ENCODE data around the gene ALDOA.
A peak's percentile ranks its signal among the peaks of the same experiment; 100 is the strongest.

Gene ALDOA

DNA sequence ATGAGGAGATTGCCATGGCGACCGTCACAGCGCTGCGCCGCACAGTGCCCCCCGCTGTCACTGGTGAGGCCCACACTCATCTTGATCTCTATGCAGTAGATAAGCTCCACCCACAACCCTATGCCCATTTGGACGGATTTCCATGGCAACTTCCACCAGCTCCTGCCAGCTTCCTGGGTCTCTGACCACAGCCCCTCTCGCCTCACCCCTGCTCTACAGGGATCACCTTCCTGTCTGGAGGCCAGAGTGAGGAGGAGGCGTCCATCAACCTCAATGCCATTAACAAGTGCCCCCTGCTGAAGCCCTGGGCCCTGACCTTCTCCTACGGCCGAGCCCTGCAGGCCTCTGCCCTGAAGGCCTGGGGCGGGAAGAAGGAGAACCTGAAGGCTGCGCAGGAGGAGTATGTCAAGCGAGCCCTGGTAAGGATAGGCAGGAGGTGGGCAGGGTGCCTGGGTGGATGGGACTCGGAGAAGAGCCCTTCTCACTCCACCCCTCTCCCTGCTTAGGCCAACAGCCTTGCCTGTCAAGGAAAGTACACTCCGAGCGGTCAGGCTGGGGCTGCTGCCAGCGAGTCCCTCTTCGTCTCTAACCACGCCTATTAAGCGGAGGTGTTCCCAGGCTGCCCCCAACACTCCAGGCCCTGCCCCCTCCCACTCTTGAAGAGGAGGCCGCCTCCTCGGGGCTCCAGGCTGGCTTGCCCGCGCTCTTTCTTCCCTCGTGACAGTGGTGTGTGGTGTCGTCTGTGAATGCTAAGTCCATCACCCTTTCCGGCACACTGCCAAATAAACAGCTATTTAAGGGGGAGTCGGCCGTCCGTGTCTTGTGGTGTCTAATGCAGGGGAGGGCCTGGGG is 4.3 kb downstream of the ALDOA start:
- no peak for DNase-seq (ENCODE audit: low read depth)

GRCh38 chr16:30070490-30070889 is 4.9 kb downstream of the ALDOA start:
- no peak for DNase-seq (ENCODE audit: low read depth)

- DNase-seq (ENCODE audit: low read depth), result peak; percentile 79
Observed at GRCh38 chr16:30075503-30076275, 10.1 kb downstream of the ALDOA start, which contains the start of gene PPP4C. TSS of gene PPP4C (plus strand) at chr16:30075994. CDS start at chr16:30076378, 384 bp downstream.

GRCh38 chr16:30076276-30076791 is 10.8 kb downstream of the ALDOA start:
- DNase-seq (ENCODE audit: low read depth), result no peak

DNA sequence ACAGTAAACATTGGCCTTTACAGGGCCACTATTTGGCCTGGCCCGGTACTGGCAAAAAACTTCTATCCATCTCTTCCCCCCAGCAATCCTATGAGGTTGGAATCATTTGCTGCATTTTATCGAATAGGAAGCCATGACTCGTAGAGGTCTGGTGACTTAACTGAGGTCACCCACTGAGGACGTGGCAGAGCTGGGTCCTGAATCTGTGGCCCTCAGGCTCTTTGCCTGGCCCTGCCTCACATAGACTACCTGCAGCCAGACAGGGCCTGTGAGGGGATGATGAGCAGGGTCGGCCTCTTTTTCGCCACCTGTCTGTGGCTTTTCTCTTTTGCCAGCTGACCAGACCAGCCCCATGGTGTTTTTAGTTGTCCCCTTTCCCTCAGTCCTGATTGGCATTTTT is 12.1 kb downstream of the ALDOA start:
- no peak for DNase-seq (ENCODE audit: low read depth)

GRCh38 chr16:30078744-30079143 is 13.2 kb downstream of the ALDOA start:
- DNase-seq (ENCODE audit: low read depth), result no peak

- DNase-seq (ENCODE audit: low read depth), result no peak
Observed at GRCh38 chr16:30079480-30079879, 13.9 kb downstream of the ALDOA start.

- no peak for DNase-seq (ENCODE audit: low read depth)
Observed at GRCh38 chr16:30082545-30083090, 17.1 kb downstream of the ALDOA start.

DNA sequence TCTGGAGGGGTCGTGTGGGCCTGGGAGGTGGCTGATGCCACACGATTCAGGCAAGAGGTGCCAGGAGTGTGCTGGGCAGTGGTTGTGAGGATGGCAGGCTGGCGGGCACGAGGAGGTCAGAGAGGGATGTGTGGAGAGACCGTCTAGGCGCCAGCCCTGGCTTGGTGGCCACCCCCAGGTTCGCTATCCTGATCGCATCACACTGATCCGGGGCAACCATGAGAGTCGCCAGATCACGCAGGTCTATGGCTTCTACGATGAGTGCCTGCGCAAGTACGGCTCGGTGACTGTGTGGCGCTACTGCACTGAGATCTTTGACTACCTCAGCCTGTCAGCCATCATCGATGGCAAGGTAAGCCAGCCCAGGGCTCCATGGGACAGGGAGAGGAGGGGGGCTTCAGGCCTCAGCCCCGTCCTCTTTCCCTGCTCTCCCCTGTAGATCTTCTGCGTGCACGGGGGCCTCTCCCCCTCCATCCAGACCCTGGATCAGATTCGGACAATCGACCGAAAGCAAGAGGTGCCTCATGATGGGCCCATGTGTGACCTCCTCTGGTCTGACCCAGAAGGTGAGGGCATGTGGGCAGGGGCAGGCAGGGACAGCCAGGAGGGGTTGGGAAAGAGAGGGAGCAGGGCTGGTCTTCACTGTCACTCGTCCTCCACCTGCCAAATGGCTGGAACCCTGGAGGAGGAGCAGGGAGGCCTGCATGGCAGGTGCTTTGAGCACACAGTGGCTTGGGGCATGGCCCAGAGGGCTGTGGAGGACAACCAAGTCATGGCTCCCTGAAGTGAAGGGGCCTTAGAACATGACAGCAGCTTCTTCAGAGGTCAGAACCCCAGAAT is 17.9 kb downstream of the ALDOA start:
- no peak for DNase-seq (ENCODE audit: low read depth)

- DNase-seq (ENCODE audit: low read depth), result no peak
Observed at GRCh38 chr16:30084096-30084815, 18.7 kb downstream of the ALDOA start.

DNA sequence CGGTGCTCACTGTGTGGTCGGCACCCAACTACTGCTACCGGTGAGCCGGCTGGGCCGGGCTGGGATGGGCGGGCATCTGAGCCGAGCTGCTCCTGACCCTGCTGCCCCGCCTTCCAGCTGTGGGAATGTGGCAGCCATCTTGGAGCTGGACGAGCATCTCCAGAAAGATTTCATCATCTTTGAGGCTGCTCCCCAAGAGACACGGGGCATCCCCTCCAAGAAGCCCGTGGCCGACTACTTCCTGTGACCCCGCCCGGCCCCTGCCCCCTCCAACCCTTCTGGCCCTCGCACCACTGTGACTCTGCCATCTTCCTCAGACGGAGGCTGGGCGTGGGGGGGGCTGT is 19.2 kb downstream of the ALDOA start:
- peak; percentile 50 for DNase-seq (ENCODE audit: low read depth)

DNA sequence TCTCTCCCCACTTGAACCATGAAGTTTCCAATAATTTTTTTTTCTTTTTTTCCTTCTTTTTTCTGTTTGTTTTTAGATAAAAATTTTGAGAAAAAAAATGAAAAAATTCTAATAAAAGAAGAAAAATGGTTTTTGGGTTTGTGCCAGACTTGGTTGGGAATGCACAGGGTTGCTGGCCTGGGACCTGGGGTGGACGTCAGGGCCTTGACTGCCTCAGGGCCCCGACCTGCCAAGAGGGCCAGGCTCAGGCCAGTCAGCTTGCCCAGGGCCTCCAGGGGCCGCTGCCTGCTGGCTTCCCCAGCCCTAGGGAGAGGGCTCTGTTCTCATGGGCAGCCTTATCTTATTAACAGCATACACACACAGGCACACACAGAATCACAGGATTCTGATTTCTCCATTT is 19.7 kb downstream of the ALDOA start:
- DNase-seq (ENCODE audit: low read depth), result no peak

- DNase-seq (ENCODE audit: low read depth), result no peak
Observed at GRCh38 chr16:30085820-30086219, 20.3 kb downstream of the ALDOA start.

DNA sequence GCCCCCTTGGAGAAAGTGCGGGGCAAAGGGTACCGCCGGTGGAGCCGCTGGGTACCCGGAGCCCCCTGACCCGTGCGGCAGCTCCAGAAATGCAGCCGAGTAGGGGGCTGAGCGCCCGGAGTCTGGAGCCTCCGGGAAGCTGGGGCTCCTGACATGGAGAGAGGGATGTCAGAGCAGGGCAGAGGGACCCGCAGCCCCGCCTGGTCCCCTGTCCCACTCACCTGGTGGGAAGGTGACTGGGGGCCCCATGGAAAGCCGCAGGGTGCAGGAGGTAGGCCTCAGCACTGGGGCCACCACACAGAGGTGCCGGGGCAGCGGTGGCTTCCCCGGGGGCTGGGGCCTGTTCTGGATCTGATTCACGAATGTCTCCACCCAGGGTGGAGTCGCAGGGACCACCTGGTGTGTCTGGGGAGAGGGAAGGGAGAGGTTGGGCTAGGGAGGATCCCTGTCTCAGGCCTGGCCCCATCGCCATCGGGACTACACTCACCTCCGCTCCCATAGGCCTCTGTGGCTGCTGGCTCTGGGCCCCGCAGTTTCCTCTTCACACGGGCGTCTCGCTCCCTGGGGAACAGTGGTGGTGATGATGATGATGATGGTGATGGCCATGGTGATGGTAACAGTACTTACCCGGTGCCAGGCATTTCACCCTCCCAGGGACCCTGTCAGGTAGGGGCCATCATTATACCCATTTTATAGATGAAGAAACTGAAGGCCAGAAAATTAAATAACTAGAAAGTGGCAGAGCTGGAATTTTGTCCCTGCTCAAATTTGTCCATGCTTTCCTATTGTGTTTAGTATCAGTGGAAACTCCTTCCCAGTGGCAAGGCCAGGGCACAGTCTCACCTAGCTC is 21.0 kb downstream of the ALDOA start:
- no peak for DNase-seq (ENCODE audit: low read depth)

DNA sequence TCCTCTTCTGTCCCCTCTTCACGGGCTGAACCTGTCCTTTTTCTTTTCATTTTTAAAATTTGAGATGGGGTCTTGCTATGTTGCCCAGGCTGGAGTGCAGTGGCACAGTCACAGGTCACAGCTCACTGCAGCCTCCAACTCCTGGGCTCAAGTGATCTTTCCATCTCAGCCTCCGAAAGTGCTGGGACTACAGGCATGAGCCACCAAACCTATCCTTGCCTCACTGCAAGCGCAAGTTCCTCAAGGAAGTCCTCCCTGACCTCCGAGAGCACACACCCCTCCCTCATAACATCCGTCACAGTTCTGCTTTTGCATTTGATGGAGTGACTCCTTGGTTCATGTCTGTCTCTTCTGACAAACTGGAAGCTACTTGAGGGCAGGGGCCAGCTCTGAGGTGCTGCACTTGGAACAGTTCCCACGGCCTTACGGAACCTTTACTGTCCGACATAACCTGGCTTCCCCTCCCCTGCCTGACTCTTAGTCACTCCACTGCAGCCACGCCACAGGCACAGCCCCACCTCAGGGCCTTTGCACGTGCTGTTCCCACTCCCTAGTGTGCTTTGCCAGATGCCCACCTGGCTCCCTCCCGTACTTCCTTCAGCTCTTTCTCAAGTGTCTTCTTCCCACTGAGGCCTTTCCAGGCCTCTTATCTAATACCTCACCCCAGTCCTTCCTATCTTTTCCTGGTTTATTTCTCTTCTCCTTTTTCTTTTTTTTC is 21.8 kb downstream of the ALDOA start:
- no peak for DNase-seq (ENCODE audit: low read depth)

- DNase-seq (ENCODE audit: low read depth), result no peak
Observed at GRCh38 chr16:30088237-30088831, 22.8 kb downstream of the ALDOA start.

DNA sequence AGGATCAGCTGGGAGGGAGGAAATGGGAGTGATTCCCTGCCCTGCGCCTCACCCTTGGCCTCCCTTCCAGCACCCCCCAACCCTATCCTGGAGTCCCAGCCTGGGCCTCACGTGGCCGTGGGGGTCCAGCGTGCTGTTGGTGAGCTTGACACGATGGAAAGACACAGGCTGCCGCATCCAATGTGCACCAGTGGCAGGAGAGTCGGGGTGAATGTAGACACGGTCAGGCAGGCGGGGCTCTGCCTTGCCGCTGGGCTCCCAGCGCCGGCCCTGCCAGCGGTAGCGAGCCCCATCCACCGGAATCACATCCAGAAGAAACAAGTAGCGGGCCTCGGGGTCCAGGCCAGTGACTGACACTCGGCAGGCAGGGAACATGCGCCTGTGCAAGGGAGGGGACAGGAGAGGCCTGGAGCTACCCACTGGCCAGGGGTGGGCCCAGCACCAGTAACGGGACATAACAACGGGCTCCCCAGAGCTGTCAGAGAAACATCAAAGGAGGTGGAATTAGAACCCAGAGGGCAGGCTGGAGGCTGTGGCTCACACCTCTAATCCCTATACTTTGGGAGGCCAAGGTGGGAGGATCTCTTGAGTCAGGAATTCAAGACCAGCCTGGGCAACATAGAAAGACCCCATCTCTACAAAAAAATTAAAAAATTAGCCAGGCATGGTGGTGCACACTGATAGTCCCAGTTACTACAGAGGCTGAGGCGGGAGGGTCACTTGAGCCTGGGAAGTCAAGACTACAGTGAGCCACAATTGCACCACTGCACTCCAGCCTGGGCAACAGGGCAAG is 23.5 kb downstream of the ALDOA start:
- DNase-seq (ENCODE audit: low read depth), result no peak

GRCh38 chr16:30090610-30091331 is 25.2 kb downstream of the ALDOA start:
- DNase-seq (ENCODE audit: low read depth), result no peak

Measured in stromal cell of bone marrow (primary cell).